PC-9 (cell line): ENCODE measurements around the gene CHSY1.

Source experiments
- EZH2 ChIP-seq: fragments of 200-600 bp; sonication (generic); IDR thresholded peaks from 2 replicates; pipeline ENCODE4 v1.8.0; 2017; ENCODE audit warnings: antibody characterized with exemption, low read depth
- TF ChIP-seq, protein P1 (sequence below): fragments of 200-600 bp; sonication (generic); conservative IDR thresholded peaks from 2 replicates; pipeline ENCODE4 v1.6.1; 2017; ENCODE audit warnings: mixed run types, antibody characterized with exemption, mild to moderate bottlenecking, moderate library complexity

DNA sequence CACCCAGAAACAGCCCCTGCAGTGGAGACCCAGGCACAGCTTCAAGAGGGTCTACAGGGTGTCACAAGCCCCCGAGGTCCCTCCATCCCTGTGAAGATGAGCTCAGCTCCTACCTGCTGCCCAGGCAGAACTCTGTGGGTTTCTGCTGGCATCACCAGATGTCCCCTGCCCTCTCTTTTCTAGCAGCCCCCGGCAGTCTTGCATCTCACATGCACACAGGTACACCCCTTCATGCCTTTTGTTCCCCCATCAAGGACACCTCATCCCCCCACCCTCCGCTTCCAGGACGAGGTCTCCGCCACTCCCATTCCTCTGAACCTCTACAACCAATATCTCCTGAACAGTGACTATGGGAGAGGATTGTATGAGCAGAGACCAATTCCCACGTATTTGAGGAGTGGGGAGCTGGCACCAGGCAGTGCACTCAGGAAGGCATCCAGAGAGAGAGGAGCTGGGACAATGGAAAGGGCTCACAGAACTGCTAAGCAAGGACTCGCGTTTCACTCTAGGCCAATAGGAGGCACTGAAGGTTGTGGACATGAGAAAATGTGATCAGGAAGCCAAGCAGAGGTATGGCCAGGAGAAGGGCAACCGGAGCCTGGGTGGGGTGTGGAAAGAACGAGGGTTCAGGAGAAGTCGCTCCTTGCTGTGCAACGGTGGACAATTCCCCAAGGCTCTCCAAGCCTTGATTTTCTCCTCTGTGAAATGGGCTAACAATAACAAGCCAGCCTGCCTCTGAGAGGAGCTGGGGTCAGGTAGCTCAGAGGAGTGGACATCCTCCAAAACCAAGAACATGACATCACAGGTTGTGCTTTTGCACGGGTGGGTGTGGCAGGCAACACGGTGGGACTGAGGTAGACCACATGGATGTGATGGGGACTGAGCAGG, 115.2 kb downstream of the CHSY1 start:
- TF ChIP-seq, protein P1, sequence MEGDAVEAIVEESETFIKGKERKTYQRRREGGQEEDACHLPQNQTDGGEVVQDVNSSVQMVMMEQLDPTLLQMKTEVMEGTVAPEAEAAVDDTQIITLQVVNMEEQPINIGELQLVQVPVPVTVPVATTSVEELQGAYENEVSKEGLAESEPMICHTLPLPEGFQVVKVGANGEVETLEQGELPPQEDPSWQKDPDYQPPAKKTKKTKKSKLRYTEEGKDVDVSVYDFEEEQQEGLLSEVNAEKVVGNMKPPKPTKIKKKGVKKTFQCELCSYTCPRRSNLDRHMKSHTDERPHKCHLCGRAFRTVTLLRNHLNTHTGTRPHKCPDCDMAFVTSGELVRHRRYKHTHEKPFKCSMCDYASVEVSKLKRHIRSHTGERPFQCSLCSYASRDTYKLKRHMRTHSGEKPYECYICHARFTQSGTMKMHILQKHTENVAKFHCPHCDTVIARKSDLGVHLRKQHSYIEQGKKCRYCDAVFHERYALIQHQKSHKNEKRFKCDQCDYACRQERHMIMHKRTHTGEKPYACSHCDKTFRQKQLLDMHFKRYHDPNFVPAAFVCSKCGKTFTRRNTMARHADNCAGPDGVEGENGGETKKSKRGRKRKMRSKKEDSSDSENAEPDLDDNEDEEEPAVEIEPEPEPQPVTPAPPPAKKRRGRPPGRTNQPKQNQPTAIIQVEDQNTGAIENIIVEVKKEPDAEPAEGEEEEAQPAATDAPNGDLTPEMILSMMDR = no peak
- TF ChIP-seq EZH2 = no peak
